Stimulated activated memory B cell treated with anti-CD40 and anti-IgM and Interleukin-4, amounts not matched to agents 10 μg/mL and 1 μg/mL and 100 μg/mL, for 72 hours (primary cell): ENCODE data around the gene FAM168A.

Experiments
- ATAC-seq: fragments of 150-1000 bp; cut with Tn5 transposase; 2 replicates; pipeline ENCODE4 v1.10.0; 2021
- H3K27ac Mint-ChIP-seq: one replicate; pipeline ENCODE4 v1.8.0; 2022; ENCODE audit warnings: mild to moderate bottlenecking, mixed read lengths
- H3K27me3 Mint-ChIP-seq: one replicate; pipeline ENCODE4 v1.8.0; 2022; ENCODE audit warnings: mixed read lengths
- H3K36me3 Mint-ChIP-seq: one replicate; pipeline ENCODE4 v1.8.0; 2022; ENCODE audit warnings: mixed read lengths
- H3K4me1 Mint-ChIP-seq: one replicate; pipeline ENCODE4 v1.8.0; 2022; ENCODE audit warnings: mixed read lengths
- H3K4me3 Mint-ChIP-seq: one replicate; pipeline ENCODE4 v1.8.0; 2022; ENCODE audit warnings: mild to moderate bottlenecking, moderate library complexity, mixed read lengths
- H3K9me3 Mint-ChIP-seq: one replicate; pipeline ENCODE4 v1.8.0; 2022; ENCODE audit warnings: mixed read lengths

The FAM168A gene

GRCh38 chr11:73409431-73409830 is 188.5 kb downstream of the FAM168A start:
- no peak overlapping the region for H3K4me3 Mint-ChIP-seq
- peak overlapping the region; percentile 9 for H3K27ac Mint-ChIP-seq

GRCh38 chr11:73406619-73407018 is 191.3 kb downstream of the FAM168A start:
- H3K27me3 Mint-ChIP-seq = no peaks in the 10 kb centered on the region
- H3K4me3 Mint-ChIP-seq = no peak overlapping the region
- H3K36me3 Mint-ChIP-seq = peaks cover 33% of the 10 kb centered on the region
- ATAC-seq = no peak
- H3K4me1 Mint-ChIP-seq = peaks cover 7% of the 10 kb centered on the region
- no peaks in the 10 kb centered on the region for H3K9me3 Mint-ChIP-seq
- H3K27ac Mint-ChIP-seq = no peak overlapping the region

More at GRCh38 chr11:73409431-73409830, 188.5 kb downstream of the FAM168A start:
- Mint-ChIP-seq H3K9me3 (no peaks in the 10 kb centered on the region), H3K36me3 (peaks cover 40% of the 10 kb centered on the region), H3K4me1 (peaks cover 6% of the 10 kb centered on the region), H3K27me3 (no peaks in the 10 kb centered on the region)
- no peak for ATAC-seq

GRCh38 chr11:73406131-73406530 is 191.8 kb downstream of the FAM168A start:
- no peak for ATAC-seq
- Mint-ChIP-seq H3K9me3 (no peaks in the 10 kb centered on the region), H3K4me3 (no peak overlapping the region), H3K27me3 (no peaks in the 10 kb centered on the region), H3K27ac (no peak overlapping the region), H3K36me3 (peaks cover 33% of the 10 kb centered on the region), H3K4me1 (peaks cover 7% of the 10 kb centered on the region)

- Mint-ChIP-seq H3K36me3 (peaks cover 38% of the 10 kb centered on the region), H3K27ac (peak overlapping the region; percentile 69)
Measured at GRCh38 chr11:73405146-73405510, 192.8 kb downstream of the FAM168A start.

GRCh38 chr11:73404506-73405145 is 193.3 kb downstream of the FAM168A start:
- H3K27ac Mint-ChIP-seq = peak overlapping the region; percentile 69
- peaks cover 8% of the 10 kb centered on the region for H3K4me1 Mint-ChIP-seq
- no peak for ATAC-seq
- peaks cover 38% of the 10 kb centered on the region for H3K36me3 Mint-ChIP-seq
- H3K27me3 Mint-ChIP-seq = no peaks in the 10 kb centered on the region
- H3K9me3 Mint-ChIP-seq = no peaks in the 10 kb centered on the region
- no peak overlapping the region for H3K4me3 Mint-ChIP-seq

More at GRCh38 chr11:73405146-73405510, 192.8 kb downstream of the FAM168A start:
- Mint-ChIP-seq H3K4me3 (no peak overlapping the region), H3K27me3 (no peaks in the 10 kb centered on the region), H3K4me1 (peaks cover 7% of the 10 kb centered on the region), H3K9me3 (no peaks in the 10 kb centered on the region)
- no peak for ATAC-seq

- no peaks in the 10 kb centered on the region for H3K27me3 Mint-ChIP-seq
- peaks cover 14% of the 10 kb centered on the region for H3K4me1 Mint-ChIP-seq
- peaks cover 39% of the 10 kb centered on the region for H3K36me3 Mint-ChIP-seq
- no peak overlapping the region for H3K4me3 Mint-ChIP-seq
- no peaks in the 10 kb centered on the region for H3K9me3 Mint-ChIP-seq
- no peak for ATAC-seq
- H3K27ac Mint-ChIP-seq = no peak overlapping the region
Measured at GRCh38 chr11:73404048-73404447, 193.9 kb downstream of the FAM168A start.

- H3K4me1 Mint-ChIP-seq = peaks cover 17% of the 10 kb centered on the region
- H3K9me3 Mint-ChIP-seq = no peaks in the 10 kb centered on the region
- no peak overlapping the region for H3K27ac Mint-ChIP-seq
- no peaks in the 10 kb centered on the region for H3K27me3 Mint-ChIP-seq
- H3K36me3 Mint-ChIP-seq = peaks cover 38% of the 10 kb centered on the region
- H3K4me3 Mint-ChIP-seq = no peak overlapping the region
- no peak for ATAC-seq
Measured at GRCh38 chr11:73403541-73403940, 194.4 kb downstream of the FAM168A start.

- ATAC-seq = no peak
- H3K4me3 Mint-ChIP-seq = no peak overlapping the region
Measured at GRCh38 chr11:73402834-73403185, 195.1 kb downstream of the FAM168A start.

GRCh38 chr11:73401924-73402833 is 195.7 kb downstream of the FAM168A start:
- no peak for ATAC-seq
- peak overlapping the region; percentile 48 for H3K27ac Mint-ChIP-seq
- no peaks in the 10 kb centered on the region for H3K27me3 Mint-ChIP-seq
- H3K9me3 Mint-ChIP-seq = no peaks in the 10 kb centered on the region
- H3K36me3 Mint-ChIP-seq = peaks cover 40% of the 10 kb centered on the region
- peaks cover 19% of the 10 kb centered on the region for H3K4me1 Mint-ChIP-seq
- no peak overlapping the region for H3K4me3 Mint-ChIP-seq

More at GRCh38 chr11:73402834-73403185, 195.1 kb downstream of the FAM168A start:
- peaks cover 17% of the 10 kb centered on the region for H3K4me1 Mint-ChIP-seq
- peak overlapping the region; percentile 48 for H3K27ac Mint-ChIP-seq
- H3K27me3 Mint-ChIP-seq = no peaks in the 10 kb centered on the region
- peaks cover 39% of the 10 kb centered on the region for H3K36me3 Mint-ChIP-seq
- no peaks in the 10 kb centered on the region for H3K9me3 Mint-ChIP-seq

- H3K9me3 Mint-ChIP-seq = no peaks in the 10 kb centered on the region
- peak overlapping the region; percentile 69 for H3K27ac Mint-ChIP-seq
- no peaks in the 10 kb centered on the region for H3K27me3 Mint-ChIP-seq
- peaks cover 23% of the 10 kb centered on the region for H3K4me1 Mint-ChIP-seq
- peaks cover 43% of the 10 kb centered on the region for H3K36me3 Mint-ChIP-seq
- ATAC-seq = no peak
- H3K4me3 Mint-ChIP-seq = no peak overlapping the region
Measured at GRCh38 chr11:73401217-73401923, 196.5 kb downstream of the FAM168A start.

- H3K4me3 Mint-ChIP-seq = no peak overlapping the region
- ATAC-seq = no peak
- H3K4me1 Mint-ChIP-seq = peaks cover 23% of the 10 kb centered on the region
- no peaks in the 10 kb centered on the region for H3K9me3 Mint-ChIP-seq
- H3K27me3 Mint-ChIP-seq = no peaks in the 10 kb centered on the region
- H3K27ac Mint-ChIP-seq = peak overlapping the region; percentile 69
- H3K36me3 Mint-ChIP-seq = peaks cover 48% of the 10 kb centered on the region
Measured at GRCh38 chr11:73400293-73400692, 197.6 kb downstream of the FAM168A start.

- no peaks in the 10 kb centered on the region for H3K27me3 Mint-ChIP-seq
- peaks cover 43% of the 10 kb centered on the region for H3K36me3 Mint-ChIP-seq
Measured at GRCh38 chr11:73399636-73400035, 198.3 kb downstream of the FAM168A start.

GRCh38 chr11:73399159-73399590 is 198.7 kb downstream of the FAM168A start:
- Mint-ChIP-seq H3K27me3 (no peaks in the 10 kb centered on the region), H3K9me3 (no peaks in the 10 kb centered on the region), H3K4me3 (no peak overlapping the region), H3K4me1 (peaks cover 23% of the 10 kb centered on the region), H3K36me3 (peaks cover 43% of the 10 kb centered on the region), H3K27ac (peak overlapping the region; percentile 48)
- peak; percentile 5 for ATAC-seq

More at GRCh38 chr11:73399636-73400035, 198.3 kb downstream of the FAM168A start:
- no peak overlapping the region for H3K4me3 Mint-ChIP-seq
- no peak for ATAC-seq
- H3K4me1 Mint-ChIP-seq = peaks cover 23% of the 10 kb centered on the region
- H3K27ac Mint-ChIP-seq = peak overlapping the region; percentile 48
- no peaks in the 10 kb centered on the region for H3K9me3 Mint-ChIP-seq

- Mint-ChIP-seq H3K36me3 (peaks cover 44% of the 10 kb centered on the region), H3K27me3 (no peaks in the 10 kb centered on the region), H3K4me3 (no peak overlapping the region), H3K4me1 (peaks cover 23% of the 10 kb centered on the region), H3K9me3 (no peaks in the 10 kb centered on the region), H3K27ac (peak overlapping the region; percentile 48)
- no peak for ATAC-seq
Measured at GRCh38 chr11:73398721-73399120, 199.2 kb downstream of the FAM168A start.

- Mint-ChIP-seq H3K9me3 (no peaks in the 10 kb centered on the region), H3K27me3 (no peaks in the 10 kb centered on the region), H3K4me1 (peaks cover 27% of the 10 kb centered on the region), H3K27ac (peak overlapping the region; percentile 48), H3K4me3 (peak overlapping the region; percentile 19), H3K36me3 (peaks cover 50% of the 10 kb centered on the region)
- no peak for ATAC-seq
Measured at GRCh38 chr11:73398132-73398526, 199.8 kb downstream of the FAM168A start.
